ENCODE results near the gene LOC101059915.
"Not testable (repeated sequence)": the region's sequence is repeated elsewhere in the genome, so short reads cannot be mapped to it uniquely, and the experiment has no call there.

The LOC101059915 gene

DNA sequence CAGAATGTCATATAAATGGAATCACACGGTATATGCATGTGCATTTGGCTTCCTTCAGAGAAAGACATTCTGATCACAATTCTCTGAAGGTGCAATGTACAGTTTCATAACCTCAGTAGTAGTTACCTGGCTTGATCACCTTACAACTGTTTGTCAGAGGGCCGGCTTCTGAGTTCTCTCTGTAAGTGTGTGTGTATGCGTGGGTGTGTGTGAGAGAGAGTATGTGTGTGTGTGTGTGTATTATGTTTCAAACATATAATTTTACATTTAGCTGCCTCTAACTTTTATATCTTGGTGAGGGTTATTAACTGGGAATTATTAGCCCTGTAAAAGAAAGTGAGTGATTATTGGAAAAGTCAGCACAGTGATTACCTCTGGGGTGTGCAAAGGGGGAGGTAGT, 8.0 kb upstream of the LOC101059915 start:
- no peaks in the 10 kb centered on the region for H3K36me3 ChIP-seq
- H3K27ac ChIP-seq: no peak overlapping the region
- intact Hi-C loops (cut with DNase I): no loop called here
- no peak for ATAC-seq
- H3K9me3 ChIP-seq: no peaks in the 10 kb centered on the region
- no peak for DNase-seq
- TF ChIP-seq, protein P1, sequence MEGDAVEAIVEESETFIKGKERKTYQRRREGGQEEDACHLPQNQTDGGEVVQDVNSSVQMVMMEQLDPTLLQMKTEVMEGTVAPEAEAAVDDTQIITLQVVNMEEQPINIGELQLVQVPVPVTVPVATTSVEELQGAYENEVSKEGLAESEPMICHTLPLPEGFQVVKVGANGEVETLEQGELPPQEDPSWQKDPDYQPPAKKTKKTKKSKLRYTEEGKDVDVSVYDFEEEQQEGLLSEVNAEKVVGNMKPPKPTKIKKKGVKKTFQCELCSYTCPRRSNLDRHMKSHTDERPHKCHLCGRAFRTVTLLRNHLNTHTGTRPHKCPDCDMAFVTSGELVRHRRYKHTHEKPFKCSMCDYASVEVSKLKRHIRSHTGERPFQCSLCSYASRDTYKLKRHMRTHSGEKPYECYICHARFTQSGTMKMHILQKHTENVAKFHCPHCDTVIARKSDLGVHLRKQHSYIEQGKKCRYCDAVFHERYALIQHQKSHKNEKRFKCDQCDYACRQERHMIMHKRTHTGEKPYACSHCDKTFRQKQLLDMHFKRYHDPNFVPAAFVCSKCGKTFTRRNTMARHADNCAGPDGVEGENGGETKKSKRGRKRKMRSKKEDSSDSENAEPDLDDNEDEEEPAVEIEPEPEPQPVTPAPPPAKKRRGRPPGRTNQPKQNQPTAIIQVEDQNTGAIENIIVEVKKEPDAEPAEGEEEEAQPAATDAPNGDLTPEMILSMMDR (IDR thresholded peaks at IDR 0.05): no peak
- H3K27me3 ChIP-seq (ENCODE audit: low read depth): no peaks in the 10 kb centered on the region
- H3K4me1 ChIP-seq: no peaks in the 10 kb centered on the region
- no peak overlapping the region for H3K4me3 ChIP-seq

DNA sequence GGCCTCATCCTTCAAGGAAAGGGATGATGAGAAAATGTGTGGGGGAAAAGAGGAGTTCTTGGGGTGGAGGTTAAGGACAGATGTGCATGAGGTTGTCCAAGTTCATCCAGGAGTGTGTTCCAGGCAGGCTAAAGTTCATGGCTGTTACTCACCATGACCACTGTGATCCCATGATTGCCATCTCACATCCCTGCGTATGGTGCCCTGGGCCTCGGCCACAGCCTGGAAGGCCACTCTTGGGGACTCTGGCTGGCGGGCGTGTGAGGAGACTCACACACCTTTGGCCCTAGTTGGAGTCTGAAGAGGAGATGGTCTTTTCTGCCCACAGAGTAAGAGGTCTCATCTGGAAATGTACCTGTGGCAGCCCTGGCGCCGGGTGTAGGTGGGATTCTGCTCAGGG, 7.4 kb upstream of the LOC101059915 start:
- intact Hi-C loops (cut with DNase I): no loop called here
- no peaks in the 10 kb centered on the region for H3K4me1 ChIP-seq
- no peaks in the 10 kb centered on the region for H3K9me3 ChIP-seq
- DNase-seq: no peak
- no peaks in the 10 kb centered on the region for H3K27me3 ChIP-seq (ENCODE audit: low read depth)
- TF ChIP-seq, protein P1 (IDR thresholded peaks at IDR 0.05): no peak
- no peak for ATAC-seq
- H3K36me3 ChIP-seq: no peaks in the 10 kb centered on the region
- H3K27ac ChIP-seq: no peak overlapping the region
- H3K4me3 ChIP-seq: no peak overlapping the region

DNA sequence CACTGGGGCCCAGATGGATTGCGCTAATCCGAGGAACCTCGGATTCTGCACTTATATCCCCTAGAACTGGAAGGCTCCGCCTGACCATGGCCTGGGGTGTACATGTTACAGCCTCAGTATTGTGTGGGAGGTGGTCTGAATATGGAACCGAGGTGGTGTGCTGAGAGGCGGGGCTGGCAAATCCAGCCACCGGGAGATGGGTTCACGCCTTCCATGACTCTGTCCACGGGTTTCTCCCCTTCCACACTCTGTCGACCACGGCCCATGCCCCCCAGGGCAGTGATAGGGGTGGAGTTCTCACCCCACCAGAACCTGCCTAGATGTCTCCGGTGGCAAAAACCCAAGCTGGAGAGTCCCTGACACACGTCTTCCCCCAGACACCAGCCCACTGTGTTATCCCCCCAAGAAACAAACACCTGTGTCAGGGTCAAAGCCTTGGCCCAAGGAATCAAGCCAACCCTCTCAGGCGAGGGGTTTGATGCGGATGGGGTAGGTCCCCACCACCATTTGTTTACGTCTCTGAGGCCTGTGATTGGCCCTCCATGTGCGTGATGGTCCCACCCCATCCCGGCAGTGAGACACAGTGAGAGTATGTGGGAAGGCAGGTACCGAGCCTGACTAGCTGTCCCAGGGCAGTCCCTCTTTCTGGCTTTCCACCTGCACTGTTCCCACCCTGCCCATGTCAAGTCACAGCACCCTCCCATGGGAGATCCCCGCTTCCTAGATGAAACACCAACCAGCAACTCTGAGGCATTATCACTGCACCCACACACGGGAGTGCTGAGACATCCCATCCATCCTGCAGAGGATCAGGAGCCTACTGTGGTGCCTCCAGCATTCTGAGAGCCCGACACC, 6.6 kb upstream of the LOC101059915 start:
- Histone ChIP-seq H3K27ac (no peak overlapping the region), H3K9me3 (no peaks in the 10 kb centered on the region), H3K4me3 (no peak overlapping the region), H3K36me3 (no peaks in the 10 kb centered on the region), H3K27me3 (ENCODE audit: low read depth) (no peaks in the 10 kb centered on the region), H3K4me1 (no peaks in the 10 kb centered on the region)
- TF ChIP-seq, protein P1 (IDR thresholded peaks at IDR 0.05): no peak
- intact Hi-C loops (cut with DNase I): no loop called here
- no peak for ATAC-seq
- no peak for DNase-seq

DNA sequence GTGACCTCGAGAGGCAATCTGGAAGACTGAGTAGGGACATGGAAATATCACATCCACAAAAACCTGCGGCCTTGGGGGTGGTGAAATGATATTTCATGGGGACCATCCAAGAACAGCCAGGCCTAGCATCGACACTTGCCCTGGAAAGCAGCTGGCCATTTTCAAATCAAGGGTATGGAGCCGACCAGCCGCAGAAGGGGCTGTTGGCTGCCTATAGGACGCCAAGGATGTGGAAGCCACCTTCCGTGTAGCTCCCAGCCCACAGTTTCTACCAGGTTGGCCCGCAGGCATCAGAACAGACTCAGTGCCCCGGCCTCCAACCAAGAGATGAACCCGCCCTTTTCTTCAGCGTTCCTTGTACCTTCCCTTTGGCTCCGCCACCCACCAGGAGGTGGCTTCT, 5.4 kb upstream of the LOC101059915 start:
- intact Hi-C loops (cut with DNase I): no loop called here
- Histone ChIP-seq H3K27ac (no peak overlapping the region), H3K9me3 (no peaks in the 10 kb centered on the region), H3K4me1 (no peaks in the 10 kb centered on the region), H3K4me3 (no peak overlapping the region), H3K36me3 (no peaks in the 10 kb centered on the region), H3K27me3 (ENCODE audit: low read depth) (no peaks in the 10 kb centered on the region)
- TF ChIP-seq, protein P1 (IDR thresholded peaks at IDR 0.05): no peak
- no peak for DNase-seq
- ATAC-seq: no peak

DNA sequence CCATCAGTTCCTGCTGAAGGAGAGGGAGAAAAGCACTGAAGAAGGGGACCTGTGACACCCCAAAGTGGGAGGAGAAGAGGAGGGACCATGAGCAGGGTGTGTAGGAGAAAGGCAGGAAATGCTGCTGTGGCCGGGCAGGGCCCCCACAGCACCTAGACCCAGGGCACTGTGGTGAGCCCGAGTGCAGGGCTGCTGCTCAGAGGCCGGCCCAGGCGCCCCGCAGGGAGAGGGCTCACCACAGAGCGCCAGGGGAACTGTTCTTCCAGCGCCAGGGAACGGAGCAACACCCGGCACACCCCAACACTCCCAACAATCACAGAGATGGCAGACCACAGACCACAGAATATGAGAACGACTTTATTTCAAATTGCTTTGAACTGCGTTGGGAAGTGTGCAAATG, 4.7 kb upstream of the LOC101059915 start:
- ATAC-seq; H3K9me3 ChIP-seq; H3K4me3 ChIP-seq; H3K27me3 ChIP-seq (ENCODE audit: low read depth); intact Hi-C loops (cut with DNase I); H3K36me3 ChIP-seq; H3K27ac ChIP-seq; DNase-seq; H3K4me1 ChIP-seq: not testable (repeated sequence)

DNA sequence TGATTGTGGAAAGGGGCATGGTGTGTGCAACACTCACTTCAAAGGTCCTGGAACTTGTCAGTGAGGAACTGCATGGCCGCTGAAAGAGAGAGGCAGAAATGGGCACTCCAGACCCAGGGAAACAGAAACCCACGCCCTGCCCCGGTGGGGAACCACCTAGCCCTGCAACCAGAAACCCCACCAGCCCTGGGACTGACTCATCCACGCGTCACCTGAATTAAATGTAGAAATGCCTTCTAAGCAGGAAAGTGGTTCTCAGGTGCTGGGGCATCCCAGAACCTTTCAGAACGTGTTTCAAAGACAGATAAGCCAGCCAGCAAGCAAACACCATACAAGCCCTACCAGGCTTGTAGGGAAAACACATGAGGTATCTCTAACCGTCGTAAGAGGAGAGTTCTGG, 4.1 kb upstream of the LOC101059915 start:
- not testable (repeated sequence) for H3K36me3 ChIP-seq, H3K9me3 ChIP-seq

DNA sequence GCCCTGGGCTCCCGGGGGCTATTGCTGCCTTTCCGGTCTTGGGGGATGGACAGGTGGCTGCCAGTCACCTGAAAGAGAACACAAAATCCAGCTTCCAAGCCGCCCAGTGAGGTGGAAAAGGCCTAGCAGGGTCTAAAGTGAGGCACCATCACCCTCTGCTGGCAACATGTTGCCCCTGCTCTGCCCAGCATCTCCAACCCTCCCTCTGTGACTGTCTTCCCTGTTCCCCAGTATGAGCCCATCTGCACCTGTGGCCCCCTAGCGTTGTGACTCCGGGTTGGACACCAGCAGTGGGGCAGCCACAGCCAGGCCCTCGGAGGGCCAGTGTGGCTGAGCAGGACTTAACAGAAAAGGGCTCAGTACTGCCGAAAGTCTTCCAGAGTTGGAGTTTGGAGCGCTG, 3.1 kb upstream of the LOC101059915 start:
- H3K36me3 ChIP-seq; intact Hi-C loops (cut with DNase I); H3K27me3 ChIP-seq (ENCODE audit: low read depth); H3K9me3 ChIP-seq; H3K27ac ChIP-seq; ATAC-seq; DNase-seq; H3K4me1 ChIP-seq; H3K4me3 ChIP-seq: not testable (repeated sequence)

More for the DNA sequence above, 4.1 kb upstream of the LOC101059915 start:
- H3K27me3 ChIP-seq (ENCODE audit: low read depth); H3K4me1 ChIP-seq; intact Hi-C loops (cut with DNase I); H3K27ac ChIP-seq; H3K4me3 ChIP-seq; ATAC-seq; DNase-seq: not testable (repeated sequence)

All from lower lobe of right lung (tissue), 2 donors.